Body of pancreas (tissue), 4 donors: ENCODE data around the gene C17orf78. TPM values are rescaled to one million over a fixed set of nuclear protein-coding genes. Genes with fewer than 3 reads are reported as not detected.
"Not testable (repeated sequence)": the region's sequence is repeated elsewhere in the genome, so short reads cannot be mapped to it uniquely, and the experiment has no call there.

Source experiments
- ATAC-seq: fragments of 150-250 bp; one replicate; pipeline ENCODE4 v1.9.1; 2016
- DNase-seq, 4 donors: peaks; one replicate each; pipeline ENCODE4 v3.0.0-alpha.2; 2019
- H3K27ac ChIP-seq, 4 donors: fragments of 200-600 bp; sonication (generic); 1 replicate in 3 of 4; 2 replicates in 1 of 4; pipeline versions ENCODE4 v1.5.1 to v1.6.1; 2016 to 2019; ENCODE audit warnings: mild to moderate bottlenecking in 1 of 4, mixed read lengths in 1 of 4, moderate library complexity in 1 of 4
- H3K27me3 ChIP-seq, 2 donors: fragments of 200-600 bp; sonication (generic); one replicate each; pipeline ENCODE4 v1.6.0; 2016; ENCODE audit warnings: mild to moderate bottlenecking in 1 of 2
- H3K36me3 ChIP-seq, 2 donors: fragments of 200-600 bp; sonication (generic); replicated peaks in 1 of 2; 2 replicates each; pipeline ENCODE4 v1.5.1; 2016; ENCODE audit warnings: low read depth in 2 of 2; ENCODE audit not compliant: insufficient read depth in 1 of 2
- H3K4me1 ChIP-seq: fragments of 200-600 bp; sonication (generic); one replicate; pipeline ENCODE4 v1.6.0; 2016
- H3K4me3 ChIP-seq, 2 donors: fragments of 200-600 bp; sonication (generic); 1 replicate in 1 of 2; 2 replicates in 1 of 2; pipeline ENCODE4 v1.5.1; 2016 to 2019
- H3K9me3 ChIP-seq, 3 donors: fragments of 200-600 bp; sonication (generic); 1 replicate in 2 of 3; 2 replicates in 1 of 3; pipeline ENCODE4 v1.5.1; 2016
- POLR2A ChIP-seq, 3 donors: fragments of 450-650 bp; IDR thresholded peaks; one replicate each; pipeline ENCODE4 v1.6.1; 2016; ENCODE audit warnings: antibody characterized with exemption in 3 of 3, mild to moderate bottlenecking in 2 of 3
- WGBS, 2 donors: methylation state at CpG; one replicate each; pipeline ENCODE4 v1.1.5; 2017; 5-methylcytosine and 5-hydroxymethylcytosine counted together
- intact Hi-C: fragments of 100-400 bp; cut with DNase I; formaldehyde crosslinking; loops from one replicate; pipeline ENCODE4 v1.15.1; 2023
- total RNA-seq, 2 donors: library from RNA; depleted of rRNA; stranded (reverse); fragments of >200 nt; gene quantifications; one replicate each; pipeline ENCODE4 v1.1.0, GENCODE V29; 2016
- TF ChIP-seq, protein P1 (sequence below), 7 experiments: fragments of 450-650 bp in 4 of 7; fragments of 200-600 bp in 3 of 7; sonication (generic) in 3 of 7; IDR thresholded peaks; one replicate each; pipeline ENCODE4 v1.5.1; 2016 to 2019; ENCODE audit warnings: antibody characterized with exemption in 7 of 7

Gene C17orf78
- total RNA-seq, 2 donors from 2014 or later = not detected

DNA sequence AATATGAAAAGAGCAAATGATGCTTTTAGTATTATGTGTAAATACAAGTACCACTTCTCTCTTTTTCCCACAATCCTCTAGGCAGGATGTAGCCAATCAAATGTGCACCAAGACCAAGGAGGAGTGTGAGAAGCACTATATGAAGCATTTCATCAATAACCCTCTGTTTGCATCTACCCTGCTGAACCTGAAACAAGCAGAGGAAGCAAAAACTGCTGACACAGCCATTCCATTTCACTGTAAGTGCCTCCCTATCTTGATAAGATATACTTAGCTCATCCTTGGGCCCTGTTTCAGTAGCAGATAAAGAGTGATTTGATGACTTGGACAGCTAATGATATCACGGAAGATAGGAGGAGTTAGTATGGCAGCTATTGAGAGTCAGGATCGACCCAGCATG is 64.6 kb downstream of the C17orf78 start:
- 88 to 89% methylated on average over 2 of the region's 2 CpGs for WGBS, 2 donors
- intact Hi-C loops = no loop called here
- no peak overlapping the region for H3K27ac ChIP-seq
- ATAC-seq (no peak), DNase-seq (no peak)
- peaks cover 0 to 12% of the 10 kb centered on the region in 2 donors for H3K36me3 ChIP-seq
- no peaks in the 10 kb centered on the region for H3K9me3 ChIP-seq
- no peak for TF ChIP-seq POLR2A (IDR thresholded peaks at IDR 0.05)
- TF ChIP-seq, protein P1, sequence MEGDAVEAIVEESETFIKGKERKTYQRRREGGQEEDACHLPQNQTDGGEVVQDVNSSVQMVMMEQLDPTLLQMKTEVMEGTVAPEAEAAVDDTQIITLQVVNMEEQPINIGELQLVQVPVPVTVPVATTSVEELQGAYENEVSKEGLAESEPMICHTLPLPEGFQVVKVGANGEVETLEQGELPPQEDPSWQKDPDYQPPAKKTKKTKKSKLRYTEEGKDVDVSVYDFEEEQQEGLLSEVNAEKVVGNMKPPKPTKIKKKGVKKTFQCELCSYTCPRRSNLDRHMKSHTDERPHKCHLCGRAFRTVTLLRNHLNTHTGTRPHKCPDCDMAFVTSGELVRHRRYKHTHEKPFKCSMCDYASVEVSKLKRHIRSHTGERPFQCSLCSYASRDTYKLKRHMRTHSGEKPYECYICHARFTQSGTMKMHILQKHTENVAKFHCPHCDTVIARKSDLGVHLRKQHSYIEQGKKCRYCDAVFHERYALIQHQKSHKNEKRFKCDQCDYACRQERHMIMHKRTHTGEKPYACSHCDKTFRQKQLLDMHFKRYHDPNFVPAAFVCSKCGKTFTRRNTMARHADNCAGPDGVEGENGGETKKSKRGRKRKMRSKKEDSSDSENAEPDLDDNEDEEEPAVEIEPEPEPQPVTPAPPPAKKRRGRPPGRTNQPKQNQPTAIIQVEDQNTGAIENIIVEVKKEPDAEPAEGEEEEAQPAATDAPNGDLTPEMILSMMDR (IDR thresholded peaks at IDR 0.05) = no peak
- H3K4me1 ChIP-seq = no peaks in the 10 kb centered on the region
- no peak overlapping the region for H3K4me3 ChIP-seq
- no peaks in the 10 kb centered on the region for H3K27me3 ChIP-seq

DNA sequence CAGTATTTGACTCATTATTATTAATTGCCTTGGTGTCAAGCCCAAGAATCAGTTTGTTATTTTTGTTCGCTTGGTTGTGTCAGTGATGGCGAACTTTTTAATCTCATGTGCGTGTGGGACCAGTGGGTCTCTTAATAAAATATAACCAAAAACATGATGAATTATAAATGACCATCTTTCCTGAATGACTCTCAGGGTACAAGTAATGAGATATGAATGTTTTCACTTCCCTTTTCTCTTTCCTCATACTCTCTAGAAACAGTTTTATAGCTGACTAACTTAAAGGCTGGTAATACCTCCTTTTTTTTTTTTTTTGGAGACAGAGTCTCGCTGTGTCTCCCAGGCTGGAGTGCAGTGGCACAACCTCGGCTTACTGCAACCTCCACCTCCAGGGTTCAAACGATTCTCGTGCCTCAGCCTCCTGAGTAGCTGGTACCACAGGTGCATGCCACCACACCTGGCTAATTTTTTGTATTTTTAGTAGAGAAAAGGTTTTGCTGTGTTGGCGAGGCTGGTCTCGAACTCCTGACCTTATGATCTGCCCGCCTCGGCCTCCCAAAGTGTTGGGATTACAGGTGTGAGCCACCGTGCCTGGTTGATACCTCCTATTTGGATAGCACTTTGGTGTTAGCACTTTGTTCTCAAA is 65.7 kb downstream of the C17orf78 start:
- peaks cover 0 to 12% of the 10 kb centered on the region in 2 donors for H3K36me3 ChIP-seq
- H3K4me3 ChIP-seq, H3K4me1 ChIP-seq, intact Hi-C loops, H3K27ac ChIP-seq, H3K9me3 ChIP-seq, H3K27me3 ChIP-seq, ATAC-seq, DNase-seq: not testable (repeated sequence)
- whole genome bisulfite sequencing, 2 donors = 88 to 95% methylated on average over 12 of the region's 12 CpGs

Other genes with a start within 250 kb of the C17orf78 start
- gene ACACA, start 30.9 kb downstream of the C17orf78 start, total RNA-seq = 10 to 100 TPM in 1 of 2 donors, 1 to 10 TPM in 1; 9.1 to 49.1 TPM
- 10 to 100 TPM in 1 of 2 donors, 1 to 10 TPM in 1; 9.9 to 13.5 TPM for gene TADA2A, start 30.9 kb downstream of the C17orf78 start, total RNA-seq
- gene DUSP14, start 113.9 kb downstream of the C17orf78 start, total RNA-seq = 1 to 10 TPM; 9.6 to 9.9 TPM
- 10 to 100 TPM; 14.2 to 21.3 TPM for gene SYNRG, start 233.4 kb downstream of the C17orf78 start, total RNA-seq